ENCODE results near the gene UBTD2.

DNA sequence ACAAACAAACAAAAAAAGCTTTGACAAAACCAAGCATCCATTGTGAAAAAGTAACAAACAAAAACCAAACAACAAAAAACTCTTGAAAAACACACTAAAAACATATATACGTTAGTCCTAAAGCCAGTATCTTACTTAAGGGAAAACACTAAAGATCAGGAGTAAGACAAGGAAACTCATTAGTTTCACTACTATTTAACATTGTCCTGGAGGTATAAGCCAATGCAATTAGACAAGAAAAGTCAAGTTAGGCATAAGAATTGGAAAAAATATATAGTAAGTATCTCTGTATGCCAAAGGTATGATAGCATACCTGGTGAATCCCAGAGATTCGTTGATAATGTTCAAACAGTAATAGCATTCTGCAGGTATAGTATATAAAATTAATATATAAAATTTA lies 21.8 kb upstream of the UBTD2 start:
- TF ChIP-seq, protein P1, sequence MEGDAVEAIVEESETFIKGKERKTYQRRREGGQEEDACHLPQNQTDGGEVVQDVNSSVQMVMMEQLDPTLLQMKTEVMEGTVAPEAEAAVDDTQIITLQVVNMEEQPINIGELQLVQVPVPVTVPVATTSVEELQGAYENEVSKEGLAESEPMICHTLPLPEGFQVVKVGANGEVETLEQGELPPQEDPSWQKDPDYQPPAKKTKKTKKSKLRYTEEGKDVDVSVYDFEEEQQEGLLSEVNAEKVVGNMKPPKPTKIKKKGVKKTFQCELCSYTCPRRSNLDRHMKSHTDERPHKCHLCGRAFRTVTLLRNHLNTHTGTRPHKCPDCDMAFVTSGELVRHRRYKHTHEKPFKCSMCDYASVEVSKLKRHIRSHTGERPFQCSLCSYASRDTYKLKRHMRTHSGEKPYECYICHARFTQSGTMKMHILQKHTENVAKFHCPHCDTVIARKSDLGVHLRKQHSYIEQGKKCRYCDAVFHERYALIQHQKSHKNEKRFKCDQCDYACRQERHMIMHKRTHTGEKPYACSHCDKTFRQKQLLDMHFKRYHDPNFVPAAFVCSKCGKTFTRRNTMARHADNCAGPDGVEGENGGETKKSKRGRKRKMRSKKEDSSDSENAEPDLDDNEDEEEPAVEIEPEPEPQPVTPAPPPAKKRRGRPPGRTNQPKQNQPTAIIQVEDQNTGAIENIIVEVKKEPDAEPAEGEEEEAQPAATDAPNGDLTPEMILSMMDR (IDR thresholded peaks at IDR 0.05) = no peak
- TF ChIP-seq POLR2A (IDR thresholded peaks at IDR 0.05) = no peak
